Liver (tissue), 3 donors: ENCODE measurements around the gene IFT20.
A peak's percentile ranks its signal among the peaks of the same experiment; 100 is the strongest.

Experiments used
- GABPA ChIP-seq, 2 donors: IDR thresholded peaks in 1 of 2; conservative IDR thresholded peaks in 1 of 2; 2 replicates each; pipeline ENCODE4 v1.6.1; 2016; ENCODE audit warnings: antibody characterized with exemption in 2 of 2, mild to moderate bottlenecking in 1 of 2, moderate library complexity in 1 of 2
- HNF4A ChIP-seq, 2 donors: conservative IDR thresholded peaks; 2 replicates each; pipeline ENCODE4 v1.6.1; 2016; ENCODE audit warnings: antibody characterized with exemption in 2 of 2, mild to moderate bottlenecking in 2 of 2
- JUND ChIP-seq, 2 donors: IDR thresholded peaks; 2 replicates each; pipeline ENCODE4 v1.6.1; 2016; ENCODE audit warnings: antibody characterized with exemption in 2 of 2
- RAD21 ChIP-seq, 2 donors: IDR thresholded peaks; 2 replicates each; pipeline ENCODE4 v1.6.1; 2016; ENCODE audit warnings: antibody characterized with exemption in 2 of 2, mild to moderate bottlenecking in 2 of 2
- TAF1 ChIP-seq: conservative IDR thresholded peaks from 2 replicates; pipeline ENCODE4 v1.6.1; 2016; ENCODE audit warnings: antibody characterized with exemption, mild to moderate bottlenecking
- YY1 ChIP-seq: IDR thresholded peaks from 2 replicates; pipeline ENCODE4 v1.6.1; 2016; ENCODE audit warnings: antibody characterized with exemption, mild to moderate bottlenecking
- TF ChIP-seq, protein P1 (sequence below): fragments of 150-350 bp; IDR thresholded peaks from 2 replicates; pipeline ENCODE4 v1.5.1; 2017; ENCODE audit warnings: improper control_type of control experiment, low read depth, low read length; ENCODE audit not compliant: missing input control
- TF ChIP-seq, protein P2 (sequence below): IDR thresholded peaks from 2 replicates; pipeline ENCODE4 v1.6.1; 2016; ENCODE audit warnings: antibody characterized with exemption, mild to moderate bottlenecking
- TF ChIP-seq, protein P3 (sequence below): IDR thresholded peaks from 2 replicates; pipeline ENCODE4 v1.6.1; 2016; ENCODE audit warnings: antibody characterized with exemption
- donor health status: healthy.
- donor health status: healthy.

DNA sequence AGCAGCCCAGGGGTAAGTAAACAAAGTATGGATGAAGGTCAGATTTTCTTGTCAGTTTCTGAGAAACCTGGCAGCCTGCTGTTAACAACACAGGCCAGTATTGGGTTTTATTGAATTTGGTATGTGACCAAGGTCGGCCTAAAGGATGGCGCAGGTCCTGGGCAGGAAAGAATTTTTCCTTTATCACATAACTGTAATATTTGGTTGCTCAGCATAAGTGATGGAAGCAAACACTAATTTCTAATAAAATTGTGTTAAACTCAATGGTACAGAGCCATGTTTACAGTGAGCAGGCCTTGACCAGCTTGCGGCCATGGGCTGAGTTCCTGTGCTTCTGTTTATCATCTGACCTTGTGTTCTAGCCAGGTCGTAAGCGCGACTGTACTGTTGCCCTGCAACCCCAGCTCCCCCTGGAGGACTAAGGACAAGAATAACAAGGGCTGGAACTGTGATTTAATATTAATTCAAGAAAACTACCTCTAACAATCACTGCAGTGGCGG, 11.5 kb upstream of the IFT20 start:
- TF ChIP-seq, protein P1, sequence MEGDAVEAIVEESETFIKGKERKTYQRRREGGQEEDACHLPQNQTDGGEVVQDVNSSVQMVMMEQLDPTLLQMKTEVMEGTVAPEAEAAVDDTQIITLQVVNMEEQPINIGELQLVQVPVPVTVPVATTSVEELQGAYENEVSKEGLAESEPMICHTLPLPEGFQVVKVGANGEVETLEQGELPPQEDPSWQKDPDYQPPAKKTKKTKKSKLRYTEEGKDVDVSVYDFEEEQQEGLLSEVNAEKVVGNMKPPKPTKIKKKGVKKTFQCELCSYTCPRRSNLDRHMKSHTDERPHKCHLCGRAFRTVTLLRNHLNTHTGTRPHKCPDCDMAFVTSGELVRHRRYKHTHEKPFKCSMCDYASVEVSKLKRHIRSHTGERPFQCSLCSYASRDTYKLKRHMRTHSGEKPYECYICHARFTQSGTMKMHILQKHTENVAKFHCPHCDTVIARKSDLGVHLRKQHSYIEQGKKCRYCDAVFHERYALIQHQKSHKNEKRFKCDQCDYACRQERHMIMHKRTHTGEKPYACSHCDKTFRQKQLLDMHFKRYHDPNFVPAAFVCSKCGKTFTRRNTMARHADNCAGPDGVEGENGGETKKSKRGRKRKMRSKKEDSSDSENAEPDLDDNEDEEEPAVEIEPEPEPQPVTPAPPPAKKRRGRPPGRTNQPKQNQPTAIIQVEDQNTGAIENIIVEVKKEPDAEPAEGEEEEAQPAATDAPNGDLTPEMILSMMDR: peak; percentile 71
- TF ChIP-seq YY1 (peak; percentile 85), RAD21 (IDR thresholded peaks at IDR 0.05) (peak; percentile 80 to 87), JUND (IDR thresholded peaks at IDR 0.05) (peak in 1 of 2 donors; percentile 27), HNF4A (conservative IDR thresholded peaks at IDR 0.05) (peak; percentile 70 to 71), GABPA (IDR thresholded peaks at IDR 0.05 in 1 of 2, conservative IDR thresholded peaks at IDR 0.05 in 1 of 2) (peak in 1 of 2 donors; percentile 66), TAF1 (no peak)
- TF ChIP-seq, protein P2, sequence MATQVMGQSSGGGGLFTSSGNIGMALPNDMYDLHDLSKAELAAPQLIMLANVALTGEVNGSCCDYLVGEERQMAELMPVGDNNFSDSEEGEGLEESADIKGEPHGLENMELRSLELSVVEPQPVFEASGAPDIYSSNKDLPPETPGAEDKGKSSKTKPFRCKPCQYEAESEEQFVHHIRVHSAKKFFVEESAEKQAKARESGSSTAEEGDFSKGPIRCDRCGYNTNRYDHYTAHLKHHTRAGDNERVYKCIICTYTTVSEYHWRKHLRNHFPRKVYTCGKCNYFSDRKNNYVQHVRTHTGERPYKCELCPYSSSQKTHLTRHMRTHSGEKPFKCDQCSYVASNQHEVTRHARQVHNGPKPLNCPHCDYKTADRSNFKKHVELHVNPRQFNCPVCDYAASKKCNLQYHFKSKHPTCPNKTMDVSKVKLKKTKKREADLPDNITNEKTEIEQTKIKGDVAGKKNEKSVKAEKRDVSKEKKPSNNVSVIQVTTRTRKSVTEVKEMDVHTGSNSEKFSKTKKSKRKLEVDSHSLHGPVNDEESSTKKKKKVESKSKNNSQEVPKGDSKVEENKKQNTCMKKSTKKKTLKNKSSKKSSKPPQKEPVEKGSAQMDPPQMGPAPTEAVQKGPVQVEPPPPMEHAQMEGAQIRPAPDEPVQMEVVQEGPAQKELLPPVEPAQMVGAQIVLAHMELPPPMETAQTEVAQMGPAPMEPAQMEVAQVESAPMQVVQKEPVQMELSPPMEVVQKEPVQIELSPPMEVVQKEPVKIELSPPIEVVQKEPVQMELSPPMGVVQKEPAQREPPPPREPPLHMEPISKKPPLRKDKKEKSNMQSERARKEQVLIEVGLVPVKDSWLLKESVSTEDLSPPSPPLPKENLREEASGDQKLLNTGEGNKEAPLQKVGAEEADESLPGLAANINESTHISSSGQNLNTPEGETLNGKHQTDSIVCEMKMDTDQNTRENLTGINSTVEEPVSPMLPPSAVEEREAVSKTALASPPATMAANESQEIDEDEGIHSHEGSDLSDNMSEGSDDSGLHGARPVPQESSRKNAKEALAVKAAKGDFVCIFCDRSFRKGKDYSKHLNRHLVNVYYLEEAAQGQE: peak; percentile 61
- TF ChIP-seq, protein P3, sequence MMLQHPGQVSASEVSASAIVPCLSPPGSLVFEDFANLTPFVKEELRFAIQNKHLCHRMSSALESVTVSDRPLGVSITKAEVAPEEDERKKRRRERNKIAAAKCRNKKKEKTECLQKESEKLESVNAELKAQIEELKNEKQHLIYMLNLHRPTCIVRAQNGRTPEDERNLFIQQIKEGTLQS: no peak
